Spleen (tissue), 7 donors: ENCODE data around the gene PTPRE.

Experiments used
- CTCF ChIP-seq, 11 experiments: fragments of 200-600 bp in 7 of 11; fragments of 450-650 bp in 4 of 11; sonication (generic) in 4 of 11; IDR thresholded peaks in 8 of 11; conservative IDR thresholded peaks in 3 of 11; 1 replicate in 7 of 11; 2 replicates in 4 of 11; pipeline versions ENCODE4 v1.4.0 to v1.8.0; 2016 to 2021; ENCODE audit warnings: antibody characterized with exemption in 11 of 11, inconsistent platforms in 4 of 11, mild to moderate bottlenecking in 1 of 11
- POLR2A ChIP-seq, 3 donors: fragments of 450-650 bp; IDR thresholded peaks; one replicate each; pipeline ENCODE4 v1.5.1; 2017; ENCODE audit warnings: antibody characterized with exemption in 3 of 3, mild to moderate bottlenecking in 1 of 3
- donor health status: DM: no; HTN: no; CAD: no; lungs with moderate emphysema.
- donor health status: DM: no; HTN: no; CAD: no.
- donor health status: DM: no; HTN: no; CAD: no.

GRCh38 chr10:128052696-128053095 is 145.8 kb downstream of the PTPRE start:
- TF ChIP-seq CTCF (IDR thresholded peaks at IDR 0.05 in 8 of 11, conservative IDR thresholded peaks at IDR 0.05 in 3 of 11) (no peak), POLR2A (IDR thresholded peaks at IDR 0.05) (no peak)
